Immature natural killer cell (primary cell): ENCODE data around the gene OBP2B. TPM values are rescaled to one million over a fixed set of nuclear protein-coding genes. Genes with fewer than 3 reads are reported as not detected.
"Not testable (repeated sequence)": the region's sequence is repeated elsewhere in the genome, so short reads cannot be mapped to it uniquely, and the experiment has no call there.

Source experiments
- DNase-seq, 3 donors: peaks; one replicate each; pipeline ENCODE4 v3.0.0; 2022; ENCODE audit warnings: mixed read lengths in 1 of 3
- H3K27ac Mint-ChIP-seq, 6 donors: one replicate each; pipeline ENCODE4 v1.8.0; 2020; ENCODE audit warnings: mixed read lengths in 6 of 6, mild to moderate bottlenecking in 5 of 6, inconsistent platforms in 4 of 6, moderate library complexity in 3 of 6
- H3K27me3 Mint-ChIP-seq, 3 donors: one replicate each; pipeline ENCODE4 v1.8.0; 2020 to 2021; ENCODE audit warnings: low read depth in 3 of 3, mild to moderate bottlenecking in 3 of 3, mixed read lengths in 3 of 3, moderate library complexity in 3 of 3, inconsistent platforms in 1 of 3
- H3K36me3 Mint-ChIP-seq, 3 donors: one replicate each; pipeline ENCODE4 v1.8.0; 2020; ENCODE audit warnings: mixed read lengths in 3 of 3, inconsistent platforms in 2 of 3, mild to moderate bottlenecking in 2 of 3
- H3K4me1 Mint-ChIP-seq, 2 donors: one replicate each; pipeline ENCODE4 v1.8.0; 2020; ENCODE audit warnings: inconsistent platforms in 2 of 2, mild to moderate bottlenecking in 2 of 2, mixed read lengths in 2 of 2, moderate library complexity in 1 of 2
- H3K4me3 Mint-ChIP-seq, 5 donors: one replicate each; pipeline ENCODE4 v1.8.0; 2020; ENCODE audit warnings: mild to moderate bottlenecking in 5 of 5, mixed read lengths in 5 of 5, inconsistent platforms in 3 of 5, moderate library complexity in 3 of 5
- H3K9me3 Mint-ChIP-seq, 6 donors: one replicate each; pipeline ENCODE4 v1.8.0; 2020; ENCODE audit warnings: mild to moderate bottlenecking in 6 of 6, mixed read lengths in 6 of 6, inconsistent platforms in 4 of 6, moderate library complexity in 3 of 6
- polyA plus RNA-seq, 3 donors: library from polyadenylated mRNA; unstranded; fragments of 300-500 nt; fragmentation: Illumina TruSeq; gene quantifications; one replicate each; pipeline ENCODE4 v1.2.3, GENCODE V29; 2021

The OBP2B gene
- polyA plus RNA-seq, 3 donors from 2014 or later = not detected

DNA sequence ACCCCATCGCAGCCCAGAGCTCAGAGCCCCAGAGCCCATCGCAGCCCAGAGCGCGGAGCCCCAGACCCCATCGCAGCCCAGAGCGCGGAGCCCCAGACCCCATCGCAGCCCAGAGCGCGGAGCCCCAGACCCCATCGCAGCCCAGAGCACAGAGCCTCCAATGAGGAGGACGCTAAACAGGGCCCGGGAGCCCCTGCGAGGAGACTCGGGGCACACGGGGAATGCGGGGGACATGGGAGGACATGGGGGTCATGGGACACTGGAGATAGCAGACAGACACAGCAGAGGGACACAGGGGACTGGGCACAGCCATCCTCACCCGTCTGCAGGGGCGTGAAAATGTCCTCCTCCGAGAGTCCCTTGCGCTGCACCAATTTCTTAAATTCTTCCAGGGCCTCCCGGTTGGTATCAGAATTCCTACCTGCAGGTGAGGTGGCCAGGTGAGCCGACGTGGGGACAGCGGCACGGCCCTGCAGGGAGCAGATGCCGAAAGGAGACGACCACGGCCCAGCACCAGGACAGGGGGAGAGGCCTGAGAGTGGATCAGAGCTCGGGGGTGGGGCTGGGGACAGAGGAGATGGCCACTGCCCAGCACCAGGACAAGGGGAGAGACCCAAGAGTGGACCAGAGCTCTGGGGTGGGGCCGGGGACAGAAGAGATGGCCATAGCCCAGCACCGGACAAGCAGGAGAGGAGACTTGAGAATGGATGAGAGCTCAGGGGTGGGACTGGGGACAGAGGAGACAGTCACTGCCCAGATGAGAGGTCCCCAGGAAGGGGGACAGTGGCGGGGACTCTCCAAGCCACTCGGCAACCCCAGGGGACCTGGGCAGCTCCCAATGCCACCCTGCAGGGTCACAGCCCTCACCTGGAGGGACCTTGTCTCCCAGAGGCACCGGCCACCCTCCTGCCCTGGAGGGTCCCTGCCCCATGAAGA, 2.8 kb downstream of the OBP2B start:
- H3K36me3 Mint-ChIP-seq = no peaks in the 10 kb centered on the region
- DNase-seq = no peak
- H3K9me3 Mint-ChIP-seq = no peaks in the 10 kb centered on the region
- no peak overlapping the region for H3K4me3 Mint-ChIP-seq
- no peak overlapping the region for H3K27ac Mint-ChIP-seq
- H3K27me3 Mint-ChIP-seq = peaks cover 2 to 6% (median 2%) of the 10 kb centered on the region in 3 donors
- no peaks in the 10 kb centered on the region for H3K4me1 Mint-ChIP-seq

DNA sequence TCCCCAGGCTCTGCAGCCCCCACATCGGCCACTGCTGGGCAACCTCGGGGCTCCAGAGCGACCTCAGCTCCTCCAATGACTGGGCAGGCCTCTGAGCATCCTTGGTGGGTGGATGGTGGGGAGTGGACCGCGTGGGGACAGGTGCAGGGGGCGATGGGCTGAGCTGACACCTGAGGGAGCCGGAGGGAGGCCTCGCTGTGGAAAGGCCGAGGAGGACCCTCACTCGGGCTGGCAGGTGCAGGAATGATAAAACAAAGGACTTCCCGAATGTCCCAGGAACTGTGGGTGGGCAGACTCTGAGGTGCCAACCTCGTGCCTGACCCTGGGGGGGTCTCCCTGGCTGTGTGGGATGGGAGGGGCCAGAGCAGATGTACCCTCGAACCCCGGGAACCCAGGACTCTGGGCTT, 3.6 kb downstream of the OBP2B start:
- not testable (repeated sequence) for H3K9me3 Mint-ChIP-seq, H3K27ac Mint-ChIP-seq, H3K36me3 Mint-ChIP-seq, H3K27me3 Mint-ChIP-seq, DNase-seq, H3K4me1 Mint-ChIP-seq, H3K4me3 Mint-ChIP-seq

DNA sequence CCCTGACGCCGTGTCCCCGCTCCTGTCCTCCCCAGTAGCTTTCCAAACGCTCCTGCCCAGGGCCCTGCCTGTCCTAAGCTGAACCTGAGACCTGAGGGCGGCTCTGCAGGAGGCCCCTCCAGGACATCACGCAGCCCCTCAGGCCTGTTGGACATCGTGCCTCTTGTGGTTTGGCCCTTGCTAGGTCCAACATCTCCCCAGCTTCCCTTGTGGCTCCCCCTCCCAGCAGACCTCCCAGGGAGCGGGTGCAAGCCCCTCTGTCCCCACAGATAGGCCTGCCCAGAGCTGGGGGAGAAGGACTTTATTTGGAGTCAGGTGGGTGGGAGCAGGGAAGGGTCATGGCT, 4.1 kb downstream of the OBP2B start:
- Mint-ChIP-seq H3K4me3 (no peak overlapping the region), H3K4me1 (peaks cover 5 to 8% of the 10 kb centered on the region in 2 donors), H3K27me3 (peaks cover 0 to 7% (median 4%) of the 10 kb centered on the region in 3 donors), H3K36me3 (no peaks in the 10 kb centered on the region), H3K9me3 (no peaks in the 10 kb centered on the region), H3K27ac (no peak overlapping the region)
- DNase-seq = no peak

DNA sequence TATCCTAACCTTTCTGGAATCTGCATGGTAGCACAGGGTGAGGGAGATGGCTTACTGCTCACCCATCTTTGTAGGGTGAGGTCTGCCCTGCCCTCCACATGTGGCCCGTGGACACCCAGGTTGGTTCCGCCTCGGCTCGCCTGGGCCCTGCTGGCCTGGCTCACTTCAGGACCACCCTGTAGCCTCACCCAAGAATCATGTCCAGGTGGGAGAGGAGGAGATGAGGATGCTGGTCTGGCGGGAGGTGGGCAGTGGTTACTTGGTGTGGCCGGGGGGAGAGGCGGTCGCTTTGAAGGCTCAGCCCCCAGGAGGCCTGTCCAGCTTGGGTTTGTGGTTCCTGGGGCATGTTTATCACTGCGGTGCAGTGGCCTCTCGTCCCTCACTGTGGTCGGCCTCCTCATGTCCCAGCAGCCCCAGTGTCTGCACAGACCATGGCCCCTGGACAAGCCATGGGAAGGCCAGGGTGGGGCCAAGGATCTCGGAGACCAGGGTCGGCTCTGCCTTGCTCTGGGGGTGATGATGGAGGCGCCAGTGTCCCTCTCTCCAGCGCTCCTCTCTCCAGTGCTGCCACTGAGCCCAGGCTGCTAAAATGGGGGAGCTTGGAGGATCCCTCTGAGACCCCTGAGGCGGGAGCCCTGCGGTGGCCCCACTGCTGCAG, 4.6 kb downstream of the OBP2B start:
- no peaks in the 10 kb centered on the region for H3K9me3 Mint-ChIP-seq
- peaks cover 7 to 13% of the 10 kb centered on the region in 2 donors for H3K4me1 Mint-ChIP-seq
- peaks cover 0 to 7% (median 4%) of the 10 kb centered on the region in 3 donors for H3K27me3 Mint-ChIP-seq
- H3K27ac Mint-ChIP-seq = no peak overlapping the region
- no peak overlapping the region for H3K4me3 Mint-ChIP-seq
- H3K36me3 Mint-ChIP-seq = no peaks in the 10 kb centered on the region
- DNase-seq = no peak

DNA sequence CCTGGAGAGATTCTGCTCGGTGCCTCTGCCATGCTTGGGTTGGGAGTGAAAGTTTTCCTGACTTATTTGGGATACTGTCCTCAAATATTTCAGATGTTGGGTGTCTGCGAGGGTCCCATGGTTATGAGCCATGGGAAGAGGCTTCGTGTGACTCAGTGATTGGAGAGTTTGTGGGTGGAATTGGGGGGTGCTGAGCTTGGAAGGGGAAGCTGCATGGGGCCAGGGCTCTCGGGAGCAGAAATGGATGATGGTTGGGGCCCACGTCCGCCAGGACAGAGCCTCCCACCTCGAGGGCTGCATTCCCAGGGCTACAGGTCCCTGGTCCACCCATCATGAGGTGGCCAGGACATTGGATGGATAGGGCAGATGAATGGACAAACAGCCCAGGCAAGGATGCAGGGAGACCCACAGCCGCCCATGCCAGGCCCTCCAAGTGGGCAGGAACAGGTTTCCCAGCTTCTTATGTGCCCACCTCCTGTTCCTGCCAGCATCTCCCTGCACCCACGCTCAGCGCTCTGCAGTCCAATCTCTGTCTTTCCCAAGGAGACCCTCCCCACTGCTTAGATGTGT, 5.5 kb downstream of the OBP2B start:
- Mint-ChIP-seq H3K4me3 (no peak overlapping the region), H3K36me3 (no peaks in the 10 kb centered on the region), H3K27ac (no peak overlapping the region), H3K4me1 (peaks cover 10 to 17% of the 10 kb centered on the region in 2 donors), H3K9me3 (no peaks in the 10 kb centered on the region), H3K27me3 (peaks cover 0 to 7% (median 4%) of the 10 kb centered on the region in 3 donors)
- DNase-seq = no peak

DNA sequence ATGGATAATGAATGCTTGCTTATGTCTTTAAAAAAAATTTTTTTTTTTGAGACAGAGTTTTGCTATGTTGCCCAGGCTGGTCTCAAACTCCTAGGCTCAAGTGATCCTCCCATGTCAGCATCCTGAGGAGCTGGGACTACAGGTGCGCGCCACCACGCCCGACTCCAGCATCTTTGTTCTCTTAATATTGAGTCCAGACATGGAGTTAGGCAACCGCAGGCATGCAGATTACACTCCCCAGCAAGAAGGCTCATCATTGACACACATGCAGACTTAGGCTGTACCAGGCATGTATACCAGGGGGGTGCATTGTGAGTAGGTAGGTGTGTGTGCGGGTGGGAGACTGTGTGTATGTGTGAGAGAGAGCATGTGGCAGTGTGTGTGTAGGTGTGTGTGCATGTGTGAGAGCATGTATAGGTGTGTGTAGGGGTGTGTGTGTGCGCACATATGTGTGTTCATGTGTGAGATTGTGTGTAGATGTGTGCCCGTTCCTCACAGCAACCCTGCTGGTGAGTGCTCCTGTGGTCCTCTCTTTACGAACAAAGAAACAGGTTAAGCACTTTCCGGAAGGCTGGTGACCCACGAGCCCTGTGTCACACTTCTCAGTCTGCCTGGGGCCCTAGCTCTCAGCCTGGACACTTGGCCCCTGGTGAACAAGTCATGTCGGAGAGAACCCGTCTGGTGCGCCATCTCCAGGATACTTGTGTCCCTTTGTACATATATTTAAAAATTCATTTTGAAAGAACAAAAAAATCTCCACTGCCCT, 6.2 kb downstream of the OBP2B start:
- no peak overlapping the region for H3K4me3 Mint-ChIP-seq
- no peaks in the 10 kb centered on the region for H3K36me3 Mint-ChIP-seq
- no peak overlapping the region for H3K27ac Mint-ChIP-seq
- H3K4me1 Mint-ChIP-seq = peaks cover 10 to 17% of the 10 kb centered on the region in 2 donors
- no peak for DNase-seq
- no peaks in the 10 kb centered on the region for H3K9me3 Mint-ChIP-seq
- peaks cover 0 to 7% (median 4%) of the 10 kb centered on the region in 3 donors for H3K27me3 Mint-ChIP-seq

DNA sequence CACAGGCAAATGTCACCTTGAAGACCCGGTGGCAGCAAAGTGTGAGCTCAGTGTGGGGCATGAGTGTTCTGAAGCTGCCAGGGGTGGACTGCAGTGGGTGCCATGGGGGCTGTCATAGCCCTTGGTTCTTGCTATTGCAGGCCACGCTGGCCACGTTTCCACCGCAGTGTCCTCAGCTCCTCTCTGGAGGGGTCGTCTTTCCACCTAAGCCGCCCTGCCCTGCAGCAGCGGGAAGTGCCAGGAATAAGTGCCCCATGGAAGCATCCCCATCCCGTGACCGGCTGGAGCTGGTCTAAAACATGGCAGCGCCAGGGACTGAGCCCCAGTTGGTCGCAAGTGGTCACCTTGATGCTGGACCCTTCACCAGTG, 6.9 kb downstream of the OBP2B start:
- no peak overlapping the region for H3K27ac Mint-ChIP-seq
- H3K4me1 Mint-ChIP-seq = peaks cover 10 to 17% of the 10 kb centered on the region in 2 donors
- H3K27me3 Mint-ChIP-seq = peaks cover 2 to 7% (median 4%) of the 10 kb centered on the region in 3 donors
- no peaks in the 10 kb centered on the region for H3K36me3 Mint-ChIP-seq
- no peaks in the 10 kb centered on the region for H3K9me3 Mint-ChIP-seq
- no peak overlapping the region for H3K4me3 Mint-ChIP-seq
- no peak for DNase-seq

DNA sequence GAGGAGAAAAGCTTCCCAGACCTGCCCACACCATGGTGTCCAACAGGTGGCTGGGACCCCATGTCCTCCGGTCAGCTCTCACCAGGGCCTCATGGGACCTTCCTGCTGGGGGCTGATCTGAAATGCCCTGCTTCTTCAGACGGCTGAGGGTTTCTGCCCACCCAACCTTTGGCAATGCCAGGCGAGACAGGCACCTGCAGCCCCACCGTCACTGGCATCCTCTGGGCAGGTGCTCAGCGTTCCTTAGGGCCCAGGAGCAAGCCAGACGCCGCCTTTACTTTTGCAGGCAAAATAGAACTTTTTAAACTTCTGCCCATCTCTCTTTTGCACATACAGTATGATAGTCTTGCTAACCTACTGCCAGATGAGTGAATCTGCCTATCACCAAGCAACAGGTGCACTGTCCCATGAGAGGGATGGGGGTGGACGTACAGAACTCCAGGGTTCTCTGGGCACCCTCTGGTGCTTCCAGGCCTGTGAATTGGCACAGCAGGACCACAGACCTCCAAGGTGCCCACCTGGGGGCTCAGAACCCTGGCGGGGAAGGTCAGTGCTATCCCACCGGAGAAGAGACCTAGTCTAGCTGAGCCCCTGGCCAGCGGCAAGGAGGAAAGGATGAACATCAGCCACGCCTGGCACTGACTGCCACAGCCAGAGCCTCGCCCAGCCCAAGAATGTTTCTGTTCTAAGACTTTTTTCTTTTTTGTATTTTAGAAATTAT, 7.5 kb downstream of the OBP2B start:
- Mint-ChIP-seq H3K9me3 (no peaks in the 10 kb centered on the region), H3K27me3 (peaks cover 2 to 13% (median 4%) of the 10 kb centered on the region in 3 donors), H3K27ac (no peak overlapping the region), H3K36me3 (no peaks in the 10 kb centered on the region), H3K4me1 (peaks cover 10 to 17% of the 10 kb centered on the region in 2 donors), H3K4me3 (no peak overlapping the region)
- DNase-seq = no peak

DNA sequence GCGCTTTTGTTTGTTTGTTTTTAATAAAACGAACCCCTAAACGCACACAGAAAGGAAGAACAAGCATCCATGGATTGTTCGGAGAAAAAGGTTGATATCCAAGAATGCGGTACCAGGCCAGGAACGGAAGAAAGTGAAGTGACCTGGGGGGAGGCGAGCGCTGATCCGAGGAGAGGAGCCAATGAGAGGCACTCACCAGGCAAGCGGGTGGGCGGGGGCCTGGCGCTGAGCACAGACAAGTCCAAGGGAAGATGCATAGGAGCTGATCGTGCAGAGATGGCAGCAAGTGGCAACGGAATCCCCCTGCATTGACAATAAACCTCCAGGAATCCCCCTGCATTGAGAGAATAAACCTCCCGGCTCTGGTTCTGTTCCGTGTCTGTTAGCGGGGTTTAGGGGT, 8.4 kb downstream of the OBP2B start:
- DNase-seq = no peak
- H3K27ac Mint-ChIP-seq = no peak overlapping the region
- H3K27me3 Mint-ChIP-seq = peaks cover 2 to 13% (median 4%) of the 10 kb centered on the region in 3 donors
- H3K4me3 Mint-ChIP-seq = no peak overlapping the region
- no peaks in the 10 kb centered on the region for H3K36me3 Mint-ChIP-seq
- H3K9me3 Mint-ChIP-seq = no peaks in the 10 kb centered on the region
- peaks cover 10 to 17% of the 10 kb centered on the region in 2 donors for H3K4me1 Mint-ChIP-seq

DNA sequence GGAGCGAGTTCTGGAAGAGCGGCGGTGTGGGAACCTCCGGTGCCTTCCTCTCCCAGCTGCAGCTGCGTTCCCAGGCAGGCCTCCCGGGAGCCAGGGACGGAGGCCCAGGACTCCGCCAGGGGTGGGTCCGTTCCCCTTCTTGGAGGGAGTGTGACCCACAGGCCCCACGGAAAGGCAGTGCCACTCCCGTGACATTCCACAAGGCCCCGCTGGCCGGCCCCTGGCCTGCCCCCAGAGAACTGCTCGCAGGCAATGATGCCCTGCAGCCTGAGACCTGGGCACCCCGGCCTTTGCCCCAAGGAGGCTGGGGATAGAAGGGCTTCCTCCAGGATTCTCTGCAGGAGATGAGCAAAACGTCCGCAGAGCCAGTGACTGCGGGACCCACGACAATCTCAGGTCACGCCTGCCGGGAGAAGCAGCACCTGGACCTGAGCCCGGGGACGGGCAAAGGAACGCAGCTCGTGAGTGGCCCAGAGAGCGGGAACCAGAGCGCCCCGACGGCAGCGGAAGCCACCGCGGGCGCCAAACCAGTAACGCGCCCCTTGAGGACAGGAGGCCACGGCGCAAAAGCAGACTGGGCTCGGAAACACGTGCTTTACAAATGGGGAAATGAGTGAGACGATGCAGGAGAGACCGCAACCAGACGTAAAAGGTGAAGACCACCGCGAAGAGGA, 9.3 kb downstream of the OBP2B start:
- peaks cover 2 to 13% (median 3%) of the 10 kb centered on the region in 3 donors for H3K27me3 Mint-ChIP-seq
- peak; percentile 33 to 48 (median 36) for DNase-seq
- no peaks in the 10 kb centered on the region for H3K9me3 Mint-ChIP-seq
- H3K4me3 Mint-ChIP-seq = peak overlapping the region in 4 of 5 donors; percentile 64 to 81 (median 75)
- H3K36me3 Mint-ChIP-seq = no peaks in the 10 kb centered on the region
- peaks cover 10 to 17% of the 10 kb centered on the region in 2 donors for H3K4me1 Mint-ChIP-seq
- H3K27ac Mint-ChIP-seq = peak overlapping the region in 4 of 6 donors; percentile 11 to 70 (median 47)

DNA sequence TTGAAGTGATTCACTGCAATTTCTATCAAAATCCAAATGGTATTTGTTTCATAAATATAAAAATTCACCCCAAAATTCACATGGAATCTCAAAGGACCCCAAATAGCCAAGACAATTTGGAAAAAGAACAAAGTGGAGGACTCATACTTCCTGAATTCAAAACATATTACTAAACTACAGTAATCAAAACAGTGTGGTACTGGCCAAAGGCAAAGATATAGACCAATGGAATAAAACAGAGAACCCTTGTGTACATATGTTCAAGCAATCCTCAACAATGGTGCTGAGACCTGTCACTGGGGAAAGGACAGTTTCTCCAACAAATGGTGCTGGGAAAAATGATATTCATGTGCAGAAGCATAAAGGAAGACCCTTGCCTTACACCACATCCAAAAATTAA, 14.0 kb downstream of the OBP2B start:
- H3K27ac Mint-ChIP-seq = no peak overlapping the region
- no peak overlapping the region for H3K4me3 Mint-ChIP-seq
- H3K4me1 Mint-ChIP-seq = peaks cover 6 to 10% of the 10 kb centered on the region in 2 donors
- DNase-seq = no peak
- H3K36me3 Mint-ChIP-seq = no peaks in the 10 kb centered on the region
- peaks cover 2 to 13% (median 2%) of the 10 kb centered on the region in 3 donors for H3K27me3 Mint-ChIP-seq
- no peaks in the 10 kb centered on the region for H3K9me3 Mint-ChIP-seq

DNA sequence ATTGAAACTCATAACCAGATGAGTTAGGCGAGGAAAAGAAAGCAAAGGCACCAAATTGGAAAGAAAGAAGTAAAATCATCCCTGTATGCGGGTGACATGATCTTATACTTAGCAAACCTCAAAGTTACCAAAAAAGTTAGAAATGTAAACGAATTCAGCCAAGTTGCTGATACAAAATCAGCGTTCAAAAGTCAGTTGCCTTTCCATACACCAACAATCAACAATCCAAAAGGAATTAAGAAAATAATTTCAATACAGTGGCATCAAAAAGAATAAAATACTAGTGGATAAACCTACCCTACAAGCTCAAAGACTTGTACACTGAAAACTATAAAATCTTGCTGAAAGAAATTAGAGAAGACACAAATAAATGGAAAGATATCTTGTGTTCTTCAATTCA, 14.5 kb downstream of the OBP2B start:
- peaks cover 3 to 6% of the 10 kb centered on the region in 2 donors for H3K4me1 Mint-ChIP-seq
- no peaks in the 10 kb centered on the region for H3K9me3 Mint-ChIP-seq
- no peaks in the 10 kb centered on the region for H3K36me3 Mint-ChIP-seq
- no peak overlapping the region for H3K27ac Mint-ChIP-seq
- no peak overlapping the region for H3K4me3 Mint-ChIP-seq
- no peak for DNase-seq
- peaks cover 2 to 13% (median 2%) of the 10 kb centered on the region in 3 donors for H3K27me3 Mint-ChIP-seq

DNA sequence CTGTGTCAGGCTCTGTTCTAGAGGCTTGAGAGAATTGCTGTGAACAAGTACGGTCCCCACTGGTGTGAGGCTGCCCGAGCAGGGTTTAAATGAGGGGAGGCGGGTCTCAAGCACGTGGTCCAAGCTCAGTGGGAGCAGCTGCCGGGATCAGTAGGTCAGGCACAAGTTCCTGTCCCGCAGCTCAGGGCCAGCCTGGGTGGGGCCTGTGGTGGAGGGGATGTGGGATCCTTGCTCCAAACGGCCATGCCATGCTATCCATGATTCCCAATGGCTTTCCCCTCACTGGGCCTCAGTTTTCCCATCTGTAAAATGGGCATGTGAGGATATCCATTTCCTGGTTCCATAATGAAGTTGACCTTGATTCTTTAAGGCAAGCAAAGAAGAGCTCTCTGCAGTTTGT, 17.1 kb downstream of the OBP2B start:
- Mint-ChIP-seq H3K36me3 (no peaks in the 10 kb centered on the region), H3K27me3 (peaks cover 0 to 17% (median 4%) of the 10 kb centered on the region in 3 donors), H3K27ac (no peak overlapping the region), H3K4me3 (no peak overlapping the region), H3K4me1 (peaks cover 0 to 2% of the 10 kb centered on the region in 2 donors), H3K9me3 (no peaks in the 10 kb centered on the region)
- DNase-seq = no peak
